ENCODE data around the gene OST4. TPM values are rescaled to one million over a fixed set of nuclear protein-coding genes. Genes with fewer than 3 reads are reported as not detected.

OST4 gene
- total RNA-seq, 1 experiment from 2014 or later = 325 TPM

GRCh38 chr2:27025861-27026851 is 45.3 kb downstream of the OST4 start:
- DNase-seq (ENCODE audit: low read depth) = no peak

DNA sequence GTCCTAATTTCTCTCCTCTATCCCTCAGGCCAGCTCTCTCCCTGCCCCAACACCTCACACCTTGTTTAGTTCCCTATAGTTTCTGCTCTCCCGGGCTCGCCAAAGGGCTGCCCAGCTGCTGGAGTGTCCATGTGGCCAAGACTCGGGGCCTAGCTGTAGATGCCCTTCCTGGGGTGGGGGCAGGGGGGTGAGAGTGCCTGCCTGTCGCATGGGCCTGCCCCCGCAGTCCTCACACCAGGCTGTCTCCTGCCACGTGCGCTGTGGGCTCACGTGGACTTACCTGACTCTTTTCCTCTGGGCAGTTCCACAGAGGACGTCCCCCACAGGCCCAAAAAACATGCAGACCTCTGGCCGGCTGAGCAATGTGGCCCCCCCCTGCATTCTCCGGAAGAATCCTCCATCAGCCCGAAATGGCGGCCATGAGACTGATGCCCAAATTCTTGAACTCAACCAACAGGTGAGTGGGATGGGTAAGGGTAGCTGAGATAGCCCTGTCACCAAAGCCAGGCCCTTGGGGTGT is 46.1 kb downstream of the OST4 start:
- no peak for DNase-seq (ENCODE audit: low read depth)

GRCh38 chr2:27024812-27025211 is 46.6 kb downstream of the OST4 start:
- DNase-seq (ENCODE audit: low read depth) = no peak

DNA sequence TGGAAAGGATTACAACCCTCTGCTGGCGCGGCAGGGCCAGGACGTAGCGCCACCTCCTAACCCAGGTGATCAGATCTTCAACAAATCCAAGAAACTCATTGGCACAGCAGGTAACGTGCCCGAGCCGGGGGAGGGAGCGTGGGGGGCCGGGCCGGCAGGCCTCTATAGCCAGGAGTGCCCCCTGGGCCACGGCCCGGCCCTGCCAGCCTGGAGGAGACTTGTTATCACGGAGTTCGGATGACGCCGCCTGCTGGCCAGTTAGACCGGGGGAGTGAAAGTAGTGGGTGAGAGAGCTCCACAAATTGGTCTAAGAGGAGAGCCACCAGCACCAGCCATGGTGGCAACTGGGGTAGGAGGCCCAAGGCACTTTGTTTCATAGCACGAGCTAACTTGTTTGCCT is 47.3 kb downstream of the OST4 start:
- DNase-seq (ENCODE audit: low read depth) = no peak

DNA sequence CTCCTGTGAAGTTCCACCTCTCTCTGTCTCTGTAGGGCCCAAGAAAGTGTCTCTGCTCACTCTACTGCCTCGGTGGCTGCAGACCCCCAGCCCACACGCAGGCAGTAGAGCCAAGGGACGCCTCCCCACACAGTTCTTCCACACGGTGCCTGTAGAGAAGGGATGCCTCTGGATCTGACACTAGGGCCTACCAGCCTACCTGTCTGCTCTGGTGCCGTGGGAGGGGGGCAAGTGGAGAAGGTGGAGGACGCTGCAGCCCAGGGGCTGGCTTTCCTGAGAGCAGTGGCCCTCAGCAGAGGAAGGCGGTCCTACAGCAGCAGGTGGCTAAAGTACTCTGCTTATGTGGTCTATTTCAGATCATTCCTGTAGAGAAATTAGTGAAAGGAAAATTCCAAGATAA is 47.7 kb downstream of the OST4 start:
- no peak for DNase-seq (ENCODE audit: low read depth)

DNA sequence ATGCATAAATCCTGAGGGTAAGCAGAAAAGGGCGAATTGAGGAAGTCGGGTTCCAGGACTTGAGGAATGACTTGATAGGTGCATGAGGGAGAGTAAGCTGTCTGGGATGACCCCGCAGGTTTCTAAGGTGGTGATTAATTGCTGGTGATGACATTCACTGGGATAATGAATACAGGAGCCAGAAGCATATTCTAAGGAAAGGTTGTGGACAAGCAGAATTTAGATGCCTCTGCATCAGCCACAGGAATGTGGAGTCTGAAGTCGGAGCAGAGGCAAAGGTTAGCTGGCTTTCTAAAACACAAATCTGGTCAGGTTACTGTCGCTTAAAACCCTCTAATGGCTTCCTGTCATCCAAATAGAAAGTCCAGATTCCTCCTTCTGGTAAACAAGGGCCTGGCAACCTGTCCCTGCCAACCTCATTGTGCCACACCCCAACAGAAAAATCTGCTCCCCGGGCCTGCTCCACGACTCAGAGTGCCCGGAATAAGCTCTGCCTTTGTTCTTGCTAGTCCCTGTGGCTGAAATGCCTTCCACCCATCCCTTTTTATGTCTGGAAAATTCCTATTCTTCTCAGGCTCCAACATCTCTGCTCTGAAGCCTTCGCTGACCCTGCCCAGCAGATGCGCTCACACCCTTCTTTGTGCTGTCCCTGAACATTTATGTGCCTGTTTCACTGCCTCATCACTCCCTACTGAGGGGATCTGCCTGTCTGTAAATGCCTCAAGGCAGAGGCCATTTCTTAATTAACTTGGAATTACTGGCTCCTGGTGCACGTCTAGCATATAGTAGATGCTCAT is 50.0 kb downstream of the OST4 start:
- no peak for DNase-seq (ENCODE audit: low read depth)

Other genes starting within 250 kb of the OST4 start
- gene DPYSL5, start 223.5 kb downstream of the OST4 start, total RNA-seq (2014; rRNA removed) = not detected in 2 replicates
- 1.5 and 1.7 TPM in 2 replicates for gene MAPRE3, start 101.0 kb downstream of the OST4 start, total RNA-seq (2014; rRNA removed)
- gene TMEM214, start 38.7 kb downstream of the OST4 start, total RNA-seq (2014; rRNA removed) = 60.0 and 61.4 TPM in 2 replicates
- gene AGBL5, start 20.0 kb downstream of the OST4 start, total RNA-seq (2014; rRNA removed) = 26.0 and 29.2 TPM in 2 replicates
- 6.1 and 11.0 TPM in 2 replicates for gene EMILIN1, start 7.0 kb upstream of the OST4 start, total RNA-seq (2014; rRNA removed)
- 0.51 and 0.52 TPM in 2 replicates for gene KHK, start 15.1 kb upstream of the OST4 start, total RNA-seq (2014; rRNA removed)
- gene CGREF1, start 47.5 kb upstream of the OST4 start, total RNA-seq (2014; rRNA removed) = 0.69 and 1.6 TPM in 2 replicates
- 0.17 TPM in 1 of 2 replicates, not detected in the other for gene ABHD1, start 52.2 kb upstream of the OST4 start, total RNA-seq (2014; rRNA removed)
- 68.9 and 72.4 TPM in 2 replicates for gene PREB, start 63.0 kb upstream of the OST4 start, total RNA-seq (2014; rRNA removed)
- not detected in 2 replicates for gene PRR30, start 67.8 kb upstream of the OST4 start, total RNA-seq (2014; rRNA removed)
- gene TCF23, start 77.3 kb upstream of the OST4 start, total RNA-seq (2014; rRNA removed) = not detected in 2 replicates
- gene ATRAID, start 140.4 kb upstream of the OST4 start, total RNA-seq (2014; rRNA removed) = 180 and 193 TPM in 2 replicates
- 39.6 and 54.5 TPM in 2 replicates for gene SLC5A6, start 140.6 kb upstream of the OST4 start, total RNA-seq (2014; rRNA removed)
- gene CAD, start 145.7 kb upstream of the OST4 start, total RNA-seq (2014; rRNA removed) = 42.7 and 44.5 TPM in 2 replicates
- 0.63 TPM in 1 of 2 replicates, not detected in the other for gene SLC30A3, start 191.4 kb upstream of the OST4 start, total RNA-seq (2014; rRNA removed)
- gene DNAJC5G, start 203.8 kb upstream of the OST4 start, total RNA-seq (2014; rRNA removed) = not detected in 2 replicates
- 0.11 TPM in 1 of 2 replicates, not detected in the other for gene TRIM54, start 210.8 kb upstream of the OST4 start, total RNA-seq (2014; rRNA removed)
- 1.2 and 2.2 TPM in 2 replicates for gene UCN, start 236.8 kb upstream of the OST4 start, total RNA-seq (2014; rRNA removed)